ENCODE data around the gene WDHD1. TPM values are rescaled to one million over a fixed set of nuclear protein-coding genes. Genes with fewer than 3 reads are reported as not detected.
"Not testable (repeated sequence)": the region's sequence is repeated elsewhere in the genome, so short reads cannot be mapped to it uniquely, and the experiment has no call there.

WDHD1 gene
- total RNA-seq, 1 donor from 2014 or later: 19.6 TPM

DNA sequence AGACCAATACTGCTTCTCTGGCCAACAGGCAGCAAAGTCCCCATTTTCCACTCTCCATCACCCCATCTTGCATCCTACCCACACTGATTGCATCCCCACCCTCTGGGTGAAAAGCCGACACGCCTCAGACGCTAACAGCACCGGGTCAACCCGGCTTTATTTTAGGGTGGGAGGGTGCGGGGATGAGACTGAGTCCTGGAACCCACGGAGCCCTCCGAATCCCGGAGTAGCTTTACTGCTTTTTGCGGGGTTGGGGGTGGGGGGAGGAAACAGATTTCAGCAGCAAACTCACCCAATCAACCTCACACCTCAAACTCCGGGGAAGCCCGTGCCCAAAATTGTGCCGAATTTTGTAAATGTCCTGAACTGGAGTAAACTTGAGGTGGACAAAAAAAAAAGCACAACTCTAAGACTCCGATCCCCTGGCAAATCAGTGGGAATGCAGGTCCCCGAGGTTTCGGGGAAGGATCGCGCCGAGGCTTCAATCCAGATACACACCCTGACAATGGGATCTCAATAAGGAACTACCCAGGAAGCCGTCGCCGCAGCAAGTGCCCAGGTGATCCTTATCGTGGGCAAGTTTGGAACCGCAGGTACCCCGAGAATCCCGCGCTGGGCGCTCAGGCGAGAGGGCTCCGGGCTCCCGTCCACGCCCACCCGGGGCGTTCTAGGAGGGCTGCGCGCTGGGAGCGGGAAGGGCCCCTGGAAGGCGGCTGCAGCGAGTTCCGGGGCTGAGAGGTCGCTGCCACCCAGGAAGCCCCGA is 125.3 kb downstream of the WDHD1 start:
- TF ChIP-seq, protein P1, sequence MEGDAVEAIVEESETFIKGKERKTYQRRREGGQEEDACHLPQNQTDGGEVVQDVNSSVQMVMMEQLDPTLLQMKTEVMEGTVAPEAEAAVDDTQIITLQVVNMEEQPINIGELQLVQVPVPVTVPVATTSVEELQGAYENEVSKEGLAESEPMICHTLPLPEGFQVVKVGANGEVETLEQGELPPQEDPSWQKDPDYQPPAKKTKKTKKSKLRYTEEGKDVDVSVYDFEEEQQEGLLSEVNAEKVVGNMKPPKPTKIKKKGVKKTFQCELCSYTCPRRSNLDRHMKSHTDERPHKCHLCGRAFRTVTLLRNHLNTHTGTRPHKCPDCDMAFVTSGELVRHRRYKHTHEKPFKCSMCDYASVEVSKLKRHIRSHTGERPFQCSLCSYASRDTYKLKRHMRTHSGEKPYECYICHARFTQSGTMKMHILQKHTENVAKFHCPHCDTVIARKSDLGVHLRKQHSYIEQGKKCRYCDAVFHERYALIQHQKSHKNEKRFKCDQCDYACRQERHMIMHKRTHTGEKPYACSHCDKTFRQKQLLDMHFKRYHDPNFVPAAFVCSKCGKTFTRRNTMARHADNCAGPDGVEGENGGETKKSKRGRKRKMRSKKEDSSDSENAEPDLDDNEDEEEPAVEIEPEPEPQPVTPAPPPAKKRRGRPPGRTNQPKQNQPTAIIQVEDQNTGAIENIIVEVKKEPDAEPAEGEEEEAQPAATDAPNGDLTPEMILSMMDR (conservative IDR thresholded peaks at IDR 0.05; ENCODE audit: low read depth, low read length): no peak
- H3K4me3 ChIP-seq (ENCODE audit: low read depth, low read length): peak overlapping the region; percentile 86
- no peak for DNase-seq (ENCODE audit: low read depth)

DNA sequence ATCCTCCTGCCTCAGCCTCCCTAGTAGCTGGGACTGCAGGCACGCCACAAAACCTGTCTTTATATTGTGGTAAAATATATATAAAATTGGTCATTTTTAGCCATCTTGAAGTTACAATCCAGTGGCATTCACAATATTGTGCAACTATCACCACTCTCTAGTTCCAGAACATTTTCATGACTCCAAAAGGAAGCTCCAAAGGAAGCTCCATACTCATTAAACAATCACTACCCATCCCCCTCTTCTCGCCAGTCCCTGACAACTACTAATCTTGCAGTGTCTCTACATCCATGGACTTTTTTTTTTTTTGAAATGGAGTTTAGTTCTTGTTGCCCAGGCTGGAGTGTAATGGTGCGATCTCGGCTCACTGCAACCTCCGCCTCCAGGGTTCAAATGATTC is 127.3 kb downstream of the WDHD1 start:
- TF ChIP-seq, protein P1 (conservative IDR thresholded peaks at IDR 0.05; ENCODE audit: low read depth, low read length): no peak

DNA sequence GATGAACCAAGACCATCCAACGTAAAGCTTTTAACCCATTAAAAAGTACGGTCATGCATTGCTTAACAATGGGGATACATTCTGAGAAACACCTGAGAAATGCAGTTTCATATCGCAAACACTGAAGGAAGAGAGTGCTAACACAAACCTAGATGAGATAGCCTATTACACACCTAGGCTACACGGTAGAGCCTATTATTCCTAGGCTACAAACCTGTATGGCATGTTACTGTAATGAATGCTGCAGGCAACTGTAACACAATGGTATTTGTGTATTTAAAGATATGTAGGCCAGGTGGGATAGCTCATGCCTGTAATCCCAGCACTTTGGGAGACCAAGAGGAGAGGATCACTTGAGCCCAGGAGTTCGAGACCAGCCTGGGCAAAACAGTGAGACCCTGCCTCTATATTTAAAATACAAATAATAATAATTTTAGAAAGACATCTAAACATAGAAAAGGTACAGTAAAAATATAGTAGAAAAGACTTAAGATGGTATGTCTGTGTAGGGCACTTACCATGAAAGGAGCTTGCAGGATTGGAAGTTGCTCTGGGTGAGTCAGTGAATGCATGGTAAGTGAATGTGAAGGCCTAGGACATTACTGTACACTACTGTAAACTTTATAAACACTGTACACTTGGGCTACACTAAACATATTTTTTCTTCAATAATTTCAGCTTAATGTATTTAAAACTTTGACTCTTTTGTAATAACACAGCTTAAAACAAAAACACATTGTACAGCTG is 128.9 kb downstream of the WDHD1 start:
- not testable (repeated sequence) for DNase-seq (ENCODE audit: low read depth); H3K4me3 ChIP-seq (ENCODE audit: low read depth, low read length)

More for the DNA sequence above, 127.3 kb downstream of the WDHD1 start:
- no peak for DNase-seq (ENCODE audit: low read depth)
- H3K4me3 ChIP-seq (ENCODE audit: low read depth, low read length): no peak overlapping the region

DNA sequence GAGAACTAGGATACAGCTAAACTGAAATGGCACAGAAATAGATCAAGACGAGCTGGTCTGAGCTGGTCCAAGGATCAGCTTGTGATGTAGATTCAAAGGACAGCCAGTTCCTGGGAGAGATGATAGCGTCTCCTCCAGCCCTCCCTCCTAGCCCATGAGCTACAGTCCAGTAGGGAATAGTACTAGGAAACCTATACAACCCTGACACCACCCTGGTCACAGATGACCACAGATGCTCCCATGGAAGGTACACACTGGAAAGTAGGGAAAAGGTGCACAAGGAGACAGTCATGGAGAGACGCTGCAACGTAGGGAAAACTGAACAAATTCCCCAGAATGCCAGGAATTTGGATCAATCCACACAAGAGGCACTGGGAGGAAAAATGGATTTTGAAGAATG is 131.2 kb downstream of the WDHD1 start:
- TF ChIP-seq, protein P1 (conservative IDR thresholded peaks at IDR 0.05; ENCODE audit: low read depth, low read length): no peak

DNA sequence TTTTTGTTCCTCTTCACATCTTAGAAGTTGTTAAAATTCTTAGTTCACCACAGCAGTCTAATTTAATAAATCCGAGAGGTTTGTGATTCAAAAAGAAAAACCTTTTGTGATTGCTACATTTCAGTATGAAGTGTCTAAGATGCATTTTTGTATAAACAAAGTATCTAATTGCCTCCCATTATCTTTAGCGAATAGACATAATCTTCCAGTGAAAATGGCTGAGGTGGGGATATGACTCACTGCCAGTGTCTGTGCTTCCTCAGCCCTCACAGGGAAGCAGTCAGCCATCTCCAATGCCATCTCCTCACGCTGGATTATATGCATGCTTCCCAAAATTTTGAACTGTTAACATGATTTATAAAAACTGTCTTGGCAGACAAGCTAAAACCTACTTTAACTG is 131.9 kb downstream of the WDHD1 start:
- TF ChIP-seq, protein P1 (conservative IDR thresholded peaks at IDR 0.05; ENCODE audit: low read depth, low read length): no peak
- no peak overlapping the region for H3K4me3 ChIP-seq (ENCODE audit: low read depth, low read length)
- DNase-seq (ENCODE audit: low read depth): no peak

More for the DNA sequence above, 131.2 kb downstream of the WDHD1 start:
- DNase-seq (ENCODE audit: low read depth): no peak
- no peak overlapping the region for H3K4me3 ChIP-seq (ENCODE audit: low read depth, low read length)

DNA sequence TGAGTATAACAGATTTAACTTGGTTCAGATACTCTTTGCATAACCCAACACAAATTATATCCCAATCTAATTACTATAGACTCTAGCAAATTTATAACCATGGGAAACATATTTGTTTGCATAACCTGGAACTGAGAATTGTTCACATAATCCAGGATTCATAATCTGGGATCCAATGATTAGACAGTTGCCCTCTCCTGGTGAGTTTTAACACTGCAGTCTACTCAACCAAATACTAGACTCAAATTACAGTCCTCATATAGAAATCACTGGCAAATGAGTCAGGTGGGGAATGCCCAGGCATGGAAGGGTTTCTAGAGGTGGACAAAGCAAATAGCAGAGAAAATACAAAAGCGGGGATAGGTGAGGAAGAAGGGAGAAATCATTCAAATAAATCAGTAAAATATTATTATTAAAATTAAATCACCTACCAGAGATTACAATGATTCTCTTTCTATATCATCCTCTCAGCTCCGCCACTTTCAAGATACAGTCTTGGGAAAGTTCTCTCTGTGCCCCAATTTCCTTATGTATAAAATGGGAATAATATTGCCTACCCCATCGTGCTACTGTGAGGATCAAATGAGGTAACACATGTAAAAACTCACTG is 133.6 kb downstream of the WDHD1 start:
- DNase-seq (ENCODE audit: low read depth): no peak
- no peak overlapping the region for H3K4me3 ChIP-seq (ENCODE audit: low read depth, low read length)
- TF ChIP-seq, protein P1 (conservative IDR thresholded peaks at IDR 0.05; ENCODE audit: low read depth, low read length): peak; percentile 80

Data from epithelial cell of proximal tubule (primary cell).